ENCODE data around the gene ADAMTSL3.
A peak's percentile ranks its signal among the peaks of the same experiment; 100 is the strongest.

ADAMTSL3 gene

GRCh38 chr15:83764201-83764838, 110.4 kb downstream of the ADAMTSL3 start:
- no peak for DNase-seq

GRCh38 chr15:83766339-83766738, 112.4 kb downstream of the ADAMTSL3 start:
- no peak for DNase-seq

- no peak for DNase-seq
Observed at GRCh38 chr15:83767741-83768140, 113.8 kb downstream of the ADAMTSL3 start.

- no peak for DNase-seq
Observed at GRCh38 chr15:83769411-83769999, 115.6 kb downstream of the ADAMTSL3 start.

- DNase-seq, result no peak
Observed at GRCh38 chr15:83775738-83776137, 121.8 kb downstream of the ADAMTSL3 start.

- no peak for DNase-seq
Observed at GRCh38 chr15:83776986-83777385, 123.1 kb downstream of the ADAMTSL3 start.

- no peak for DNase-seq
Observed at GRCh38 chr15:83783227-83783626, 129.3 kb downstream of the ADAMTSL3 start.

GRCh38 chr15:83784975-83785374, 131.1 kb downstream of the ADAMTSL3 start:
- DNase-seq, result no peak

GRCh38 chr15:83786336-83786735, 132.4 kb downstream of the ADAMTSL3 start:
- no peak for DNase-seq

- DNase-seq, result no peak
Observed at GRCh38 chr15:83793069-83793468, 139.1 kb downstream of the ADAMTSL3 start.

GRCh38 chr15:83794209-83794608, 140.3 kb downstream of the ADAMTSL3 start:
- DNase-seq, result no peak

- no peak for DNase-seq
Observed at GRCh38 chr15:83809345-83809744, 155.4 kb downstream of the ADAMTSL3 start.

- DNase-seq, result no peak
Observed at GRCh38 chr15:83810110-83810509, 156.2 kb downstream of the ADAMTSL3 start.

GRCh38 chr15:83813682-83814081, 159.8 kb downstream of the ADAMTSL3 start:
- DNase-seq, result no peak

- DNase-seq, result no peak
Observed at GRCh38 chr15:83815506-83815905, 161.6 kb downstream of the ADAMTSL3 start.

GRCh38 chr15:83816124-83816883, 162.4 kb downstream of the ADAMTSL3 start:
- DNase-seq, result no peak

- no peak for DNase-seq
Observed at GRCh38 chr15:83818591-83818990, 164.7 kb downstream of the ADAMTSL3 start.

- DNase-seq, result no peak
Observed at GRCh38 chr15:83830381-83830780, 176.5 kb downstream of the ADAMTSL3 start.

GRCh38 chr15:83833569-83833968, 179.6 kb downstream of the ADAMTSL3 start:
- DNase-seq, result no peak

- no peak for DNase-seq
Observed at GRCh38 chr15:83835479-83835878, 181.6 kb downstream of the ADAMTSL3 start.

- DNase-seq, result no peak
Observed at GRCh38 chr15:83837945-83838571, 184.1 kb downstream of the ADAMTSL3 start.

- DNase-seq, result no peak
Observed at GRCh38 chr15:83838763-83839162, 184.8 kb downstream of the ADAMTSL3 start.

GRCh38 chr15:83842281-83842680, 188.4 kb downstream of the ADAMTSL3 start:
- no peak for DNase-seq

GRCh38 chr15:83843471-83843871, 189.5 kb downstream of the ADAMTSL3 start:
- peak; percentile 80 for DNase-seq

Measured in right forelimb (tissue), 1 donor.